GM20431 (cell line): Measurements from ENCODE around the gene NADK.
"Not testable (repeated sequence)": the region's sequence is repeated elsewhere in the genome, so short reads cannot be mapped to it uniquely, and the experiment has no call there.

Experiments
- in situ Hi-C: fragments of 300-500 bp; cut with MseI, MboI; formaldehyde crosslinking; loops from one replicate; pipeline ENCODE4 v1.15.0; 2020; ENCODE audit warnings: low sequenced_read_pairs; ENCODE audit not compliant: unreplicated experiment

Gene NADK

DNA sequence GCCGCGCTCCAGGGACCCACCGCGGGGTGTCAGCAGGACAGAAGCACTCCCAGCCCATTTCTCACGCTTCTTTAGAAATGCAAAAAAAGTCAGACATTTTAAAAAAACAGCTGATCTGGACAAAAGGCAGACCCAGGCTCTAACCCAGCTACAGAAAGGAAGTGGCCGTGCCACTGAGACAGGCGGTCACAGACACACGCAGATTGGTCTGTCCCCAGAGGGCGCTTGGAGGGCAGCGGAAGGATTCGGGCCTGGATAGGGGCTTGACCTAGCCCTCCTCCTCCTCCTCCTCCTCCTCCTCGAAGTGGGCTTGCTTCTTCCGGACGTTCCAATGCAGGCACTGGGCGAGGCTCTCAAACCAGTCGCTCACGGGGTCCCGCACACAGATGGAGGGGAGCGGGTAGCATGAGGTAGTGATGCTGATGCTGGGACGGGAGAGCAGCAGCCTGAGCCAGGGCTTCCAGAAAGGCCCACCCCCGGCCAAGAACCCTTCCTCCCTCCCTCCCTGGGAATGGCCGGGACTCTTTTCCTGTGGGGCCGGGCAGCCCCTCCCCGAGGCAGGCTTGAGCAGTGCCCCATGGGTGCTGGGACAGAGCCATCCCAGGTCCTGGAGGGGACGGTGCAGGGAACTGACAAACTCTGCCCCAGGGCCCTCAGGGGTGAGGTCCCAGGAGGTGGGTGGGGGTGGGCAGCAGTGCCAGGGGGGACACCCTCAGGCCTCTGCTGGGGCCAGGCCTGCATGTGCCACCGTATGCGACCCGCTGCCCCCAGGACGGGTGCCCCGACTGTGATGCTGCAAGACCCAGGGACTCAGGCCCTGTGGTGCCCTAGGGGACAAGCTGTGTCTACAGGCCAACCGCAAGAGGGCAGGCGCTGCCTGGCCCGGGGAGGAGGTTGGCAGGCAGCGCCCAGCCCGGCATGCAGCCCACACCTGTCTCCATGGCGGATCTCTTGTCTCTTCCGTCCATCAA lies 25.3 kb downstream of the NADK start:
- in situ Hi-C loops, result no loop called here

DNA sequence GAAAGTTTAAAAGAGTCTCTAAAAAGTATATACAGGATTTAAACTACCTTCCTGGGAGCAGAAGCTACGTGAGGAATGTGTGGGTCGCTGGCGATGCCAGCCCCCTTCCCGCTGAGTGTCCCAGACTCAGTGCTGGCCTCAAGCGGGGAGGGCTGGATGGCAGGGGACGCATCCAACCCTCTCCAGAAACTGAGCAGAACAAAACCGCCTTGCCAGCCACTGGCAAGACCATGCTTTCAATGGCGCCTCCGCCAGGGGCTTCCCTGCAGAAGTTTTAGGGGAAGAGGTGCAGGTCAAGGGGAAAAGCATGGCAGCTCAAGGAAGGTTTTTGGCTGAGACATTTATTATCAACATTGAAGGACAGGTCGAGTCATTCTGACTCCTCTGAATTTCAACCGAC lies 26.1 kb downstream of the NADK start:
- in situ Hi-C loops, result no loop called here

DNA sequence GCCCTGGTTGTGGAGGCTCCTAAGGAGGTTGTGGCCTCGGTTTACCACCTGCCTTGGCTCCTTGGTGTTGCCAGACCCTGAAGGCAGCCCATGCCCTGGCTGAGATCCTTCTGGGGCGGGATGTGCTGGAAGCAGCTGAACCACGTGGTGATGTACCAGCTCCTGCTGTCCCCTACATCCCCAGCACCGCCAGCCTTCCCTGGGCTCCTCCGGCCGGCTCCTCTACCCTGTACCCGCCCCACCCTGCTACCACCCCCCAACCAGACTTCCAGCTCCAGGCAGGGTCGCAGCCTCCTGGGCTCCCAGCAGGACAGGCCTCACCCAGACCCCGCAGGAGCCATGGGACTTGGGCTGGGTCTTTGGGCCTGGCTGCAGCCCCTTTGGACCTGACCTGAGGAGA lies 28.3 kb downstream of the NADK start:
- in situ Hi-C loops, result not testable (repeated sequence)

DNA sequence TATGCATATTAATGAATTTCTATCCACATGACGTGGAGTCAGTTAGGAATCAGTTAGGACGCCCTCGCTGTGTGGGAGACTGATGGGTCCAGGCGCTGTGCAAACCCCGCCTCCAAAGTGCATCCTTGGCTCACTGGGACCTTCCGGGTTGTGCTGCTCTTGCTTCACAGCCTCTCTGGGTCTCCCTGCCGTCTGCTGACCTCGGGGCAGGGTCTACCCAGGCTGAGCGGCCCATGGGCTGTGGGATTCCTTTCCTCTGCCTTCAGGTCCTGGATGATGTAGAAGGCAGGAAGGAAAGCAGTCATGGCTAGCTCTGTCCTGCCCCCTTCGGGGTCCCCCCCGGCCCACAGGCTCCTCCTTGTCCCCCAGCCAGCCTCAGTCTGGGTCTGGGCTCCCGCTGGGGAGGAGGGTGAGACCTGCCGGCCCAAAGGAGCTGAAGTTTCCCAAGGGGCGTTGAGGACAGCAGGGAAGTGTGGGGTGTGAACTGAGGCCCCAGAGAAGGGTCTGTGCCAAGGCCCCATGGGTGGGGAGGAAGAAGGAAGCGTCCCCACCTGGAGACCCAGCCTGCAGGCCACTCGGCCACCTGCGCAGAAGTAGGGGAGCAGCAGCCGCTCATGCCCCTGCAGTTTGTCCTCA lies 29.5 kb downstream of the NADK start:
- in situ Hi-C loops, result no loop called here

DNA sequence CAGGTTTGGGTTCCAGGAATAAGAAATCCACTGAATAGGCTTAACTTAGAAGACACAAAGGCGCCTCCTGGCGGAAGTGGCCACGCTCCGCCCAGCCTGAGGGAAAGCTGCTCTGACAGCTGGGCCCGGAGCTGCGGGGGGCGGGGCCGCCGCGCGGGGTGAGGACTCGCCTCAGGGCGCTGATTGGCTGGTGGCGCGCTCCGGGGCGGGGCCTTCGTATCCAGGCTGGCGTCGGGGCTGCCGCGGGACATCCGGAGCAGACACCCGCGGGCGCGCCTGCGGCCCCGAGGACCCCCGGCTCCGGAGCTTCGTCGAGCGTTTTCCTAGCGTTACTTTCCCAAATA lies 31.7 kb downstream of the NADK start:
- in situ Hi-C loops, result not testable (repeated sequence)

DNA sequence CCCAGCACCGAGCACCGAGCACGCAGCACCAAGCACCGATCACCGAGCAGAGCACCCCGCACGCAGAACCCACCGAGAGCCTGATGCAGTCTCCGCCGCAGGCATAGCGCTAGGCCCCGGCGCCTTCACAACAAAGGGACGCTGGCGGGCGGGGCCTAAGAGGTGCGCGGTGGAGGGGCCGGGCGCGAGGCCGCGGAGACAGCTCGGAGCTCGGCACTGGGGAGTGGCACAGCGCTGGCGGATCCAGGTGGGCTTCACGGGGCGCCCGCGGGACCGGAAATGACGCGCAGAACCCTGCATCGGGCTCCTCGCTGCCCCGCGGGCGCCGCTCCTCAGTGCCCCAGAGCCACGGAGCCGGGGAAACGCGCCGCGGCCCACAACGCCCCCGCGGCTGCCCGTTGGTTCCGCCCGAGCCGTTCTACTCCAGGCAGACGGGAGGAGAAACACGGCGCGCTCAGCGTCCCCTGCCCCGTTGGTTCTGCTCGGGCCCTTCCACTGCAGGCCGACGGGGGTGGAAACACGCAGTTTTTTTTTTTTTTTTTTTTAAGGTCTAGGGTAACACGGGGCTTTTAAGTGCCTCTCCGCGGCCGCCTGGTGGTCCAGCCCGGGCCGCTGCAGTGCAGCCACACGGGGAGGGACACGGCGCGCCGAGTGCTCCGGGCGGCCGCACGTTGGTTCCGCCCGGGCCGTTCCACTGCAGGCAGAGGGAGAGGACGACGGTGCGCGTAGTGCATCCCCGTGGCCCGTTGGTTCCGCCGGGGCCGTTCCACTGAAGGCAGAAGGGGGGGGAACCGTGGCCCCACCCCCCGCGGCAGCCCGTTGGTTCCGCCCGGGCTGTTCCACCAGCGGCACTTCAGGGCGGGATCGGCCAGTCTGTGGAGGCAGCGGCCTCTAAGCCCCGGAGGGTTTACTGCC lies 32.4 kb downstream of the NADK start:
- in situ Hi-C loops, result not testable (repeated sequence)

DNA sequence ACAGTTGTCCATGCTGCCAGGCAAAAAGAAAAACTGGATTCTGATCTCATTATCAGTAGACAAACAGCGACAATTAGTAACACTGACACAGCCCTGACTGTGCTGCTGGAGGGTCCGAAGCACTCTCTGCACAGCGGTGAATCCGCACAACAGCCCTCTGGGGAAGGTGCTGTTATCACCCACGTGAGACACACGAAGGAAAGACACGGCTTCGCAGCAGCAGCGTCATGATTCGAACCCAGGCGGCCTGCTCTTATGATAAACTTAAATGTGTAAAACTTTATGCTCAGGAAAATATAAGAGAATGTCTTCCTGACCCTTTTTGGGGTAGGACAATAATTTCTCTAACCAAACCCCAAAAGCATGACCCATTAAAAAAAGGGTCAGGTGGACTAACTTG lies 35.7 kb downstream of the NADK start:
- in situ Hi-C loops, result not testable (repeated sequence)

DNA sequence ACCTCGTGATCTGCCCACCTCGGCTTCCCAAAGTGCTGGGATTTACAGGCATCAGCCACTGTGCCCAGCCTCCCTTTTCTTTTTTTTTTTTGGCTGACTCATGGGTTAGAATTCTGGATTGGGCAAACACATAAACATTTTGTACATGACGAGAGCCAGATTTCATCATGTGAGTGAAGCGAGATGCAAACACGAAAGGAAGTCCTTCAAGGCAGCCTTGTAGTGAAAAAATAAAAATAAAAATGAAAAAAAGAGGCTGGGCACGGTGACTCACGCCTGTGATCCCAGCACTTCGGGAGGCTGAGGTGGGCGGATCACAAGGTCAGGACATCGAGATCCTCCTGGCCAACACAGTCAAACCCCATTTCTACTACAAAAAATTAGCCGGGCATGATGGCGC lies 37.3 kb downstream of the NADK start:
- in situ Hi-C loops, result not testable (repeated sequence)

DNA sequence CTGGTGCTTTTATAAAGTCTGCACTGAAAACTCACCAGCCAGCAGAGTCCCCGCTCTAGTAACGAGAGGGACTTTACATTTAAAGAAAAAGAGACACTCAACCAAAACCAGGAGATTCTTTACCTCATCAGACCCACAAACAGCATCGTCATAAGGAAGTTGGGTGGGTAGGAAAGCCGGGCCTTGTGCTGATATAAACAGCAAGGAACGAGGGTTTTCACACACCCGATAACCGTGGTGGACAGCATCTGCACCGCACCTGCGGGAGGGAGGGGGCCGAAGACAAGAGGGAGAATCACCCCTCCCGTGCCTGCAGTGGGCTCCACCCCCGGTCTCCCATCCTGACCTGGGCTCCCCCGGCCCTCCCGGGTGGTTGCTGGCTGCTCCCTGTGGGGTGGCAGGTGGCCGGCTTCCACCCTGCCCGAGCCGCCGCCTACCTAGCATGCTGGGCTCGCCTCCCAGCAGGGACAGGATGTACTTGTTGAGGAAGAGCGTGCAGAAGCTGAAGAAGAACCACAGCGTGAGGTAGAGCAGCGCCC lies 39.4 kb downstream of the NADK start:
- in situ Hi-C loops, result not testable (repeated sequence)

DNA sequence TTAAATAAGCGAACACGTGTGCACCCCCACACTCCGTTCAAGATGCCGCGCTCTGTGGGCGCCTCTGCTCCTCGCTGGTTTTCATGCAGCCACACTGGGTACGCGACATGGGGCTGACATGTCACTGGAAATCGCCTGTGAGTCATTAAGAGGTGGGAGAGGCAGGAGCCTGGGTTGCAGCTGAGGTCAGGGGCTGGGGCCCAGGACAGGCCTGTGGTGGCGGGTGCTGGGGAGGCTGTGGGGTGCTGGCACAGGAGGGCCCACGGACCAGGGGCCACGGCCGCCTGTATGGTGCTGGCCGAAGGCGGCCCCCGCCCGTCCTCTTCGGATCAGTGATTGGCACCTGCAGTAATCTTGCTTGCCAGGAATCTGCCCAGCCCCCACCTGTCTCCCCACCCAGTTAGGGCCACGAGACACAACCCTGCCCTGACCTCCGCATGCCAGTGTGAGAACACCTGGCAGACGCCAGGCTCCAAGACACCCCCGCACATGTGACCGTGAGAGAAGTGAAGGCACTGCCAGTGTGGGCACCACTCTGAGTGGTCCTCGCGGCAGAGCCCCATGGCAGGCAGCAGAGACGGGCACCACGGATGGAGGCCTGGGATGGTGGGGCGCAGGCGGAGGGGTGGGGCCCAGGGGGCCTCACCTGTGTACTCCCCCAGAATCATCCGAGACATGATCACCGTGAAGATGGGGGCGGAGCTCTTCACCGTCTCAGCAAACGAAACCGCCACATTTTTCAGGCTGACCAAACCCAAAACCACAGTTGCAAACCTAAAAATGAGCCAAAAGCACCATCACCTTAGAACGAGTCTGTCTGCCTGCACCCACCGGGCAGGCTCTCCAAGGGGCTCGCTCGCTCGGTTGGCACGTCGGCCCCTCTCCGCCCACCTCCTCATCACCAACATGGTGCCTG lies 40.3 kb downstream of the NADK start:
- in situ Hi-C loops, result not testable (repeated sequence)

DNA sequence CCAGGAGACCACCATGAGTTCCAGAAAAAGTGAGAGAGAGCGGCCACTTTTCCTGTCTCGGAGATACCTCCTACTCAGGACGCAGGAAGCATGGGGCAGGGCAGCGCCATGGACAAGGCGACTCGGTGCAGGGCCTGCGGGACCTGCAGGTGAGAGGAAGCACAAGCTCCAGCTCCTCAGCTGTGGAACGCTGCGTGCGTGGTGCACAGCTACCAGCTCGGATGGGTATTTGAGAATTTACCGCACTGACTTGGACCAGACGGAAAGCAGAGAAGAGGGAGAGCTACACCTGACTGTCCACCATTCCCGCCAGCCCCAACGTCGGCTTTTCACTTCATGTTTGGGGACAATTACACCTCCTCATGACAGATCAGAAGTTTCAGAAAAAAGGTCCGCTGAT lies 45.9 kb downstream of the NADK start:
- in situ Hi-C loops, result no loop called here

DNA sequence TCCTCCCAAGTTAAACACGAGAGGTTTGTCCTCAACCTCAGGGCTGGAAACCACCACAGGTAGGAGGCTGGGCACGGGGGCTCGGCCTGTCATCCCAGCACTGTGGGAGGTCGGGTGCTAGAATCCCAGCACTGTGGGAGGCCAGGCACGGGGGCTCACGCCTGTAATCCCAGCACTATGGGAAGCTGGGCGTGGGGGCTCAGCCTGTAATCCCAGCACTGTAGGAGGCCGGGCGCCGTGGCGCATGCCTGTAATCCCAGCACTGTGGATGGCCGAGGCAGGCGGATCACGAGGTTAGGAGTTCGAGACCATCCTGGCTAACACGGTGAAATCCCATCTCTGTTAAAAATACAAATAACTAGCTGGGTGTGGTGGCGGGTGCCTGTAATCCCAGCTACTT lies 47.4 kb downstream of the NADK start:
- in situ Hi-C loops, result no loop called here

DNA sequence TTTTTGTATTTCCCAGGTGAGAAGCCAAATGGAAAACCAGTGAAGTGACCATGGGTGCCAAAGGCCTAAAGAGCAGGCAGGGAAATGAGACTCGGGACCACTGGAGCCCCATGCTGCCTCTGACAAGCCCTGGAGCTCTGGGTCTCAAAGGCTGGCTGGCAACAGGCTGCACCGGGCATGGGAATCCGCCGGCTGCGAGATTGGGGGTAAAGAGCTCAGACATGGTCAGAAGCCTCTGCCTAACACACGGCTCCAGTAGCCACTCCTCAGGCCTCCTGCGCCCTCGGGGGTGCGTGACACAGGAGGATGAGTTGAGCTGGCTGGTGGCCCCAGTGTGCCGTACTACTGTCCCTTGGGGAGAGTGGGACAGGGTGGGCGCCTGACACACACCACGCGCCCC lies 48.0 kb downstream of the NADK start:
- in situ Hi-C loops, result not testable (repeated sequence)

DNA sequence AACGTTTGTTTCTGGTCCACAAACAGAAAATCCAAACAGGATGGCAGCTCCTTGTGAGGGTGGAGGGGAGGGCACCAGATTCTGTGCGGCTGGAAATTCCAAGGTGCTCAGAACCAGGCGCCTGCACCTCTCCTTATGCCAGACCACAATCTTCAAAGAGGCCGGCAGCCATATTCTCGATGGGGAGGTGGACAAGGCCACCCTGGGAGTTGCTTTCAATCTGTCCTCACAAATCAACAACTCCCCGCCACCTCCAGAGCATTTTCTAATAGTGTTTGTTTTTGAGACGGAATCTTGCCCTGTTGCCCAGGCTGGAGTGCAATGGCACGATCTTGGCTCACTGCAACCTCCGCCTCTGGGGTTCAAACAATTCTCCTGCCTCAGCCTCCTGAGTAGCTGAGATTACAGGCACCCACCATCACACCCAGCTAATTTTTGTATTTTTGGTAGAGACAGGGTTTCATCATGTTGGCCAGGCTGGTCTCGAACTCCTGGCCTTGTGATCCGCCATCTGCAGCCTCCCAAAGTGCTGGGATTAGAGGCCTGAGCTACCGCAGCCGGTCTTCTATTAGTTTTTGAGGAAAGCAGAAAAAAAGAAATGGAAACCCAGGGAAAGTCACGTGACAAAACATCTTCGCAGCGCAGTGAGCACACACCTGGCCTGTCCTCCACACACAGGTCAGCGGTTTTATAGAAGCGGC lies 49.0 kb downstream of the NADK start:
- in situ Hi-C loops, result not testable (repeated sequence)

DNA sequence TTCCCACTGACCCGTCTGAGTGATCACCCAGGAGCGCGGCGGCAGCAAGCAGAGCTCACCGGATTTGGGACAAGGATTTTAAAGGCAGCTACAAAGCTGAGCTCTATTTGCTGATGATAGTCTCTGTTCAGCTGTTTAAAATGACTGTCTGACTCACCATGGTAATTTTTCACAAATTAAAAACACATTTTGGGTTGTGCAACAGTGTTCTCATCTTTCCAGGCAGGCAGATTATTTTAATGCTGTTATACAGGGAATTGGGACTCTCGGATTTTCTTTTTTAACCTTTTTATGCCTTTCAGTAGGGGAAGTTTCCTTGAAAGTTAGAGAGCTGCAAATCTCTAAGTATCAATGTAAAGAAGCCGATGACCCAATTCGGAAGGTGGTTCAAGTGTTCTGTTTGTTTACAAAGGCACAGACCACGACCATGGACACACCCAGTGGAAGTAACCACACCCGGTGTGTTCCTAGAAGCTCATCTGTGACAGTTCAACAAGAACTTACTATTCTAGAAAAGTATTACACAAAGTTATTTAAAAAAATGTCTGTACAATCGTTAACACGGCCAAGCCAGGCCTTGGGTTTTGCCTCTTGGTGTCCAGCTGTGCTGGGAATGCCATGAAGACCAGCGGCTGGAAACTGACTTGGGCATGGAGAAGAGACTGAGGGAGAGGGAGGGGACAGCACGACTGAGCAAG lies 49.8 kb downstream of the NADK start:
- in situ Hi-C loops, result not testable (repeated sequence)

DNA sequence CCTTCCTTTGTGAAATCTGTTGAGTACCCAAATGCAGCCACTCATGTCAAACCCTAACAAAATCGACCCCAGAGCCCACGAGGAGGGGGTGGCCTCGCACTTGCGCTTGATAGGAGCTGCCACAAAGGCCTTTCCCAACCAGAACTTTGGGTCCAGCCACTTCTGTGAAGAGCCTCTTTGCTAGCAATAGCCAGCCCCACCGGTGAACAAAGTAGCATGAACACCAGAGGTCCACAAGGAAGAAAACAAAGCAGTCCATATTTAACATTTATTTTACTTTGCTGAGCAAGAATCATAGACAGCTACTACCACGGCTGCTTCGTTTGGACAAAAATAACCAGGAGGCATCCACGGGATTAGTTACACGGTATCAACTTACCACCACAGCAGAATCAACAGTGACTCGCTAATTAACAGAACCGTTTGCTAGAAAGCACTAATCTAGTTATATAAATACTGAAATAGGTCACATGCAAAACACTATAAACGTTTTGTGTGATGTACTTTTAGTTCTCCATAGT lies 51.1 kb downstream of the NADK start:
- in situ Hi-C loops, result not testable (repeated sequence)

DNA sequence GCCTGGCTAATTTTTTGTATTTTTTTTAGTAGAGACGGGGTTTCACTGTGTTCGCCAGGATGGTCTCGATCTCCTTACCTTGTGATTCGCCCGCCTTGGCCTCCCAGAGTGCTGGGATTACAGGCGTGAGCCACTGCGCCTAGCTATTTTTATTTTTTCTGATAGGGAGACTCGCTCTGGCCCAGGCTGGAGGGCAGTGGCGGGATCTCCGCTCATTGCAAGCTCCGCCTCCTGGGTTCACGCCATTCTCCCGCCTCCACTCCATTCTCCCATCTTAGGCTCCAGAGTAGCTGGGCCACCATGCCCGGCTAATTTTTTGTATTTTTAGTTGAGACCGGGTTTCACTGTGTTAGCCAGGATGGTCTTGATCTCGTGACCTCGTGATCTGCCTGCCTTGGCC lies 52.2 kb downstream of the NADK start:
- in situ Hi-C loops, result not testable (repeated sequence)
